ENCODE results near the gene ZBTB7C.

DNA sequence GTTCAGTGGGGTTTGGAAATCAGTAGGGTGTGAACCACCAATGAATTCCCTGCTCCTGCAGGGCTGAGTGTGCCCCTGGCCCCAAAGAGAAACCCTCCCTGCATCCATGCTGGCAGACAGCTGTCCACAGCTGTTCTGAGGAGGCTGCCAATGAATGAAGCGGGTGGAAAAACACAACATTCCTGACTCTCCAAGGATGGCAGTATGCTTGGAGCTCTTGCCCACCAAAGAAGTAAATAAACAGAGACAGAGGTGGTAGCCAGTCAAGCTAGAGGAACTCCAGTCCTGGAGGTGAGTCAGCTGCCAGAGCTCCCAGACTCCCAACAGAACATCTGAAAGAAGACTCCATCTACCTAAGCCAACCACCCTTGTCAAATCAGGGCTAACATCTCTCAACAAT lies 6.2 kb downstream of the ZBTB7C start:
- TF ChIP-seq, protein P1, sequence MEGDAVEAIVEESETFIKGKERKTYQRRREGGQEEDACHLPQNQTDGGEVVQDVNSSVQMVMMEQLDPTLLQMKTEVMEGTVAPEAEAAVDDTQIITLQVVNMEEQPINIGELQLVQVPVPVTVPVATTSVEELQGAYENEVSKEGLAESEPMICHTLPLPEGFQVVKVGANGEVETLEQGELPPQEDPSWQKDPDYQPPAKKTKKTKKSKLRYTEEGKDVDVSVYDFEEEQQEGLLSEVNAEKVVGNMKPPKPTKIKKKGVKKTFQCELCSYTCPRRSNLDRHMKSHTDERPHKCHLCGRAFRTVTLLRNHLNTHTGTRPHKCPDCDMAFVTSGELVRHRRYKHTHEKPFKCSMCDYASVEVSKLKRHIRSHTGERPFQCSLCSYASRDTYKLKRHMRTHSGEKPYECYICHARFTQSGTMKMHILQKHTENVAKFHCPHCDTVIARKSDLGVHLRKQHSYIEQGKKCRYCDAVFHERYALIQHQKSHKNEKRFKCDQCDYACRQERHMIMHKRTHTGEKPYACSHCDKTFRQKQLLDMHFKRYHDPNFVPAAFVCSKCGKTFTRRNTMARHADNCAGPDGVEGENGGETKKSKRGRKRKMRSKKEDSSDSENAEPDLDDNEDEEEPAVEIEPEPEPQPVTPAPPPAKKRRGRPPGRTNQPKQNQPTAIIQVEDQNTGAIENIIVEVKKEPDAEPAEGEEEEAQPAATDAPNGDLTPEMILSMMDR (IDR thresholded peaks at IDR 0.05 in 2 of 3, conservative IDR thresholded peaks at IDR 0.05 in 1 of 3; ENCODE audit: insufficient read depth in 2 of 3, low read depth in 1 of 3, low read length in 3 of 3) = no peak
- TF ChIP-seq, protein P2, sequence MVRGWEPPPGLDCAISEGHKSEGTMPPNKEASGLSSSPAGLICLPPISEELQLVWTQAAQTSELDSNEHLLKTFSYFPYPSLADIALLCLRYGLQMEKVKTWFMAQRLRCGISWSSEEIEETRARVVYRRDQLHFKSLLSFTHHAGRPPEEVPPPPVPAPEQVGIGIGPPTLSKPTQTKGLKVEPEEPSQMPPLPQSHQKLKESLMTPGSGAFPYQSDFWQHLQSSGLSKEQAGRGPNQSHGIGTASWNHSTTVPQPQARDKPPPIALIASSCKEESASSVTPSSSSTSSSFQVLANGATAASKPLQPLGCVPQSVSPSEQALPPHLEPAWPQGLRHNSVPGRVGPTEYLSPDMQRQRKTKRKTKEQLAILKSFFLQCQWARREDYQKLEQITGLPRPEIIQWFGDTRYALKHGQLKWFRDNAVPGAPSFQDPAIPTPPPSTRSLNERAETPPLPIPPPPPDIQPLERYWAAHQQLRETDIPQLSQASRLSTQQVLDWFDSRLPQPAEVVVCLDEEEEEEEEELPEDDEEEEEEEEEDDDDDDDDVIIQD (CRISPR knock-in tag; IDR thresholded peaks at IDR 0.05) = no peak
- no peak for TF ChIP-seq ZNF695 (CRISPR knock-in tag; IDR thresholded peaks at IDR 0.05)
- TF ChIP-seq ETV5 (CRISPR knock-in tag; IDR thresholded peaks at IDR 0.05; ENCODE audit: low read depth) = no peak
- TF ChIP-seq MXI1 (IDR thresholded peaks at IDR 0.05; ENCODE audit: low read depth, low read length) = no peak
- no peak for TF ChIP-seq EHMT2 (IDR thresholded peaks at IDR 0.05)
- TF ChIP-seq JUN (IDR thresholded peaks at IDR 0.05; ENCODE audit: borderline replicate concordance, low read depth, low read length) = no peak
- TF ChIP-seq JUN (CRISPR knock-in tag; IDR thresholded peaks at IDR 0.05; ENCODE audit: borderline replicate concordance) = no peak
- TF ChIP-seq RFX5 (IDR thresholded peaks at IDR 0.05; ENCODE audit: low read depth, low read length) = no peak
- TF ChIP-seq, protein P3, sequence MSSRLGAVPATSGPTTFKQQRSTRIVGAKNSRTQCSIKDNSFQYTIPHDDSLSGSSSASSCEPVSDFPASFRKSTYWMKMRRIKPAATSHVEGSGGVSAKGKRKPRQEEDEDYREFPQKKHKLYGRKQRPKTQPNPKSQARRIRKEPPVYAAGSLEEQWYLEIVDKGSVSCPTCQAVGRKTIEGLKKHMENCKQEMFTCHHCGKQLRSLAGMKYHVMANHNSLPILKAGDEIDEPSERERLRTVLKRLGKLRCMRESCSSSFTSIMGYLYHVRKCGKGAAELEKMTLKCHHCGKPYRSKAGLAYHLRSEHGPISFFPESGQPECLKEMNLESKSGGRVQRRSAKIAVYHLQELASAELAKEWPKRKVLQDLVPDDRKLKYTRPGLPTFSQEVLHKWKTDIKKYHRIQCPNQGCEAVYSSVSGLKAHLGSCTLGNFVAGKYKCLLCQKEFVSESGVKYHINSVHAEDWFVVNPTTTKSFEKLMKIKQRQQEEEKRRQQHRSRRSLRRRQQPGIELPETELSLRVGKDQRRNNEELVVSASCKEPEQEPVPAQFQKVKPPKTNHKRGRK (tag; IDR thresholded peaks at IDR 0.05) = no peak
- no peak for TF ChIP-seq NFRKB (IDR thresholded peaks at IDR 0.05; ENCODE audit: low read depth)
- no peak for TF ChIP-seq MAFK (IDR thresholded peaks at IDR 0.05; ENCODE audit: low read length)
- TF ChIP-seq RAD21 (CRISPR knock-in tag; conservative IDR thresholded peaks at IDR 0.05 in 1 of 2, IDR thresholded peaks at IDR 0.05 in 1 of 2) = no peak
- TF ChIP-seq, protein P4, sequence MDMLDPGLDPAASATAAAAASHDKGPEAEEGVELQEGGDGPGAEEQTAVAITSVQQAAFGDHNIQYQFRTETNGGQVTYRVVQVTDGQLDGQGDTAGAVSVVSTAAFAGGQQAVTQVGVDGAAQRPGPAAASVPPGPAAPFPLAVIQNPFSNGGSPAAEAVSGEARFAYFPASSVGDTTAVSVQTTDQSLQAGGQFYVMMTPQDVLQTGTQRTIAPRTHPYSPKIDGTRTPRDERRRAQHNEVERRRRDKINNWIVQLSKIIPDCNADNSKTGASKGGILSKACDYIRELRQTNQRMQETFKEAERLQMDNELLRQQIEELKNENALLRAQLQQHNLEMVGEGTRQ (CRISPR knock-in tag; IDR thresholded peaks at IDR 0.05) = no peak
- TF ChIP-seq L3MBTL2 (IDR thresholded peaks at IDR 0.05) = no peak

Data from K562 (cell line).